Myocyte (in vitro differentiated cells): Measurements from ENCODE around the gene BCO1. TPM values are rescaled to one million over a fixed set of nuclear protein-coding genes. Genes with fewer than 3 reads are reported as not detected.
A peak's percentile ranks its signal among the peaks of the same experiment; 100 is the strongest.

Experiments
- DNase-seq: peaks from one replicate; pipeline ENCODE4 v3.0.0-alpha.2; 2012; ENCODE audit warnings: low read depth
- total RNA-seq: library from RNA; depleted of rRNA; stranded (reverse); fragments of >200 nt; gene quantifications from 2 replicates; pipeline ENCODE4 v1.2.3, GENCODE V29; 2014

Gene BCO1
- total RNA-seq, 1 donor from 2014 or later, result not detected

GRCh38 chr16:81232740-81233367, 5.6 kb upstream of the BCO1 start:
- no peak for DNase-seq

GRCh38 chr16:81237282-81237681, 1.2 kb upstream of the BCO1 start:
- DNase-seq, result peak; percentile 43

DNA sequence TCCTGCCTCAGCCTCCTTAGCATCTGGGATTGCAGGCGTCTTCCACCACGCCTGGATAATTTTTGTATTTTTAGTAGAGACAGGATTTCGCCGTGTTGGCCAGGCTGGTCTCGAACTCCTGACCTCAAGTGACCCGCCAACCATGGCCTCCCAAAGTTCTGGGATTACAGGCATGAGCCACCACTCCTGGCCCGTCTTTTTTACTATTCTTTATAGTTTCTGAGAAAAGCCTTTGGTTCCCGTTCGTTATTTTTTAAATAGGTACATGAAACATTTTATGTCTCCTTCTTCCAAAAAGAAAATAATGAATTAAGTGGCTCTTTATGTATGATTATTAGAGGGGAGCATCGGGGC, 570 bp upstream of the BCO1 start:
- peak; percentile 2 for DNase-seq

GRCh38 chr16:81239367-81240121, 1.1 kb downstream of the BCO1 start:
- no peak for DNase-seq

DNA sequence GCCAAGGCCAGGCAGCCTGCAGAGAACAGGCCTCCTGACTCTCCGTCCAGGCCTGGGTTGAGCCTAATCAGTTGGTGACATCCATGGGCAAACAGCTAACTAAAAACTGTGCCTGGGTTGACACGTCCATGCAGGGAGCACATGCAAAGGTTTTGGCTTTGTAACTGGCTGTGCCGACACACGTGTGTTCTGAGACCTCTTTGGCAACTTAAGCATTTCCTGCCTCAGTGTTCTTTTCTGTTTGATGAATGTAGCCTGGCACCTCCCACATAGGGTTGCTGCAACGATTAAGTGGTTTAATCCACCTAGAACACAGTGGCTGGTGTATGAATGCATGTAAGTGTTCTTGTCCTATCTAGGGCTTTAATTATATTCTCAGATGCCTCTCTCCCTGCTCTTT, 3.2 kb downstream of the BCO1 start:
- DNase-seq, result no peak

DNA sequence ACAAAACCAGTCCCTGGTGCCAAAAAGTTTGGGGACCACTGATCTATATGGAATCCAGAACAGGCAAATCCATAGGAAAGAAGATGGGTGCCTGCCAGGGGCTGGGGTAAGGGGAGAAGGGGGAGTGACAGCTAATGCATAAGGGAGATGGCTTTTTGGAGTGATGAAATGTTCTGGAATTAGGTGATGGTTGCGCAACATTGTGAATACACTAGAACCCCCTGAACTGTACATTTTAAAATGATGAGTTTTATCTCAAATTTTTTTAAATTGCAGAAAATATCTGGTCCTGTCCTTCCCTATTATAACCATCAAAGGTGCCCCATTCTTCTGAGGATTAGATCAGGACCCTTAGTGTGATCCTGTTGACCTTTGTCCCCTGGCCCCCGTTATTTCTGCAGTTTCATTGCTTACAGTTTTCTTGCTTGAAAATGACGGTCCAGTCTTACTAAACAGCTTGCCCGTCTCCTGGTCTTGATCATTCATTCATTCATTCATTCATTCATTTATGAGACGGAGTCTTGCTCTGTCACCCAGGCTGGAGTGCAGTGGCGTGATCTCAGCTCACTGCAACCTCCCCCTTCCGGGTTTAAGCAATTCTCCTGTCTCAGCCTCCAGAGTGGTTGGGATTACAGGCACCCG, 4.6 kb downstream of the BCO1 start:
- DNase-seq, result no peak

DNA sequence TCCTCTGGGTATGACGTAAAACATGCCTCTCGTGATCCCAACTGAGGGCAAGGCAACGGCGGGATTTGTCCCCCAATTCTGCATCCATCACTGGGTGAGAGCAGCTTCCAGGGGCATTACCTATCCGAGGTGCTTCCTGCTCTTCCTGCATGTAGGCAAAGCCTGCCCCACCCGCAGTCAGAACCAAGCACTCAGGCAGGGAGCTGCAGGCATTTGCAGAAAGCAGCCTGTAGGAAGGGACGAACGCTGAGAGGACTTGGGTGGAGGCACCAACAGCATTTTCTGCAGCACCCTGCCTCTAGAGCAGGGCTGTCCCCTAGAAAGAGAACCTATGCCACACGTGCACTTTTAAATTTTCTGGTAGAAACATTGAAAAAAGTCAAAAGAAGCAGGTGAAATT, 5.5 kb downstream of the BCO1 start:
- no peak for DNase-seq

GRCh38 chr16:81251871-81252270, 13.4 kb downstream of the BCO1 start:
- no peak for DNase-seq

GRCh38 chr16:81253141-81253540, 14.7 kb downstream of the BCO1 start:
- DNase-seq, result no peak

GRCh38 chr16:81254922-81255526, 16.5 kb downstream of the BCO1 start:
- no peak for DNase-seq

DNA sequence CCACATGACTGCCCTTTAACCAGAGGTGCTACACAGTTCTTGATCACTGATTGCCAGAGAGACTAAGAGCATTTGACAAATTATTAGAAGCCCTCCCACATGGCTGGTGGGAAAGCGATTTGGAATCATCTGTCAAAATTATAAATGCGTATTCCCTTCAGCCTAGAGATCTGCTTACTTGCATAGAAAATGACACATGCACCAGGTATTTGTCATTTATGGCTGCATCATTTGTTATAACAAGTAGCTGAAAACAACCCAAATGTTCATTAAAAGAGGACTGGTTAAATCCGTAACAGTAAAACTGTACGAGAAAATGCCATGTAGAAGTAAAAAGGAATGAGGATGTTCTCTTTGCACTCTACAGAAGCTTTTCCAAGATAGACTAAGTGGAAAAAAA, 21.4 kb downstream of the BCO1 start:
- no peak for DNase-seq

GRCh38 chr16:81261049-81261648, 22.7 kb downstream of the BCO1 start:
- no peak for DNase-seq

- no peak for DNase-seq
Observed at GRCh38 chr16:81263470-81264220, 25.2 kb downstream of the BCO1 start.

GRCh38 chr16:81264386-81264785, 25.9 kb downstream of the BCO1 start:
- no peak for DNase-seq

- DNase-seq, result no peak
Observed at GRCh38 chr16:81265052-81265451, 26.6 kb downstream of the BCO1 start.

GRCh38 chr16:81265658-81266451, 27.4 kb downstream of the BCO1 start:
- peak; percentile 25 for DNase-seq

GRCh38 chr16:81266680-81267095, 28.2 kb downstream of the BCO1 start:
- DNase-seq, result peak; percentile 48

- no peak for DNase-seq
Observed at GRCh38 chr16:81268509-81268908, 30.0 kb downstream of the BCO1 start.

- DNase-seq, result no peak
Observed at GRCh38 chr16:81273223-81273950, 34.9 kb downstream of the BCO1 start.
